HCT116 (cell line): ENCODE results near the gene ORC3. TPM values are rescaled to one million over a fixed set of nuclear protein-coding genes. Genes with fewer than 3 reads are reported as not detected.

Source experiments
- ATAC-seq: fragments of 200-7000 bp; cut with Tn5 transposase; 2 replicates; pipeline ENCODE4 v1.9.1; 2020; ENCODE audit warnings: mild to moderate bottlenecking, moderate library complexity
- Bru-seq: library from RNA; stranded (reverse); fragments of 400-500 nt; gene quantifications from one replicate; lab custom pipeline; 2021; lab: Mats Ljungman, UMichigan
- BruChase-seq, 2 experiments: library from RNA; stranded (reverse); fragments of 400-500 nt; gene quantifications; one replicate each; lab custom pipeline; 2021; lab: Mats Ljungman, UMichigan
- BruUV-seq: library from RNA; stranded (reverse); fragments of 400-500 nt; replicated peaks from 2 replicates; lab custom pipeline; 2021; lab: Mats Ljungman, UMichigan
- CTCF ChIA-PET: fragments of 300-600 bp; sonication (Branson Sonifier 250); formaldehyde crosslinking; loops from one replicate; lab custom pipeline; 2021; ENCODE audit warnings: antibody characterized with exemption; lab: Charles Lee
- POLR2A ChIA-PET: fragments of 300-600, 350-600 bp; sonication (Branson Sonifier 250); formaldehyde crosslinking; loops from one replicate; lab custom pipeline; 2021; ENCODE audit warnings: antibody characterized with exemption; lab: Charles Lee
- RAD21 ChIA-PET, 2 experiments: fragments of 300-600 bp; sonication (Branson Sonifier 250); formaldehyde crosslinking; loops; one replicate each; lab custom pipeline; 2023; ENCODE audit warnings: low total read pairs in 2 of 2; ENCODE audit not compliant: uncharacterized antibody in 2 of 2, unreplicated experiment in 2 of 2, low non-redundant PET in 1 of 2; lab: Charles Lee
- DNase-seq: peaks from one replicate; pipeline ENCODE4 v3.0.0-alpha.2; 2010; ENCODE audit warnings: low read depth, low spot score
- H2AFZ ChIP-seq: fragments of 200-600 bp; shearing (Covaris generic), sonication (generic); 2 replicates; pipeline ENCODE4 v1.6.1; 2017; ENCODE audit warnings: low read depth, mixed run types, mixed read lengths, antibody characterized with exemption, low read length; ENCODE audit not compliant: poor library complexity, severe bottlenecking
- H3K27ac ChIP-seq: 2 replicates; pipeline ENCODE4 v1.5.1; 2012; ENCODE audit warnings: low read depth, low read length
- H3K27me3 ChIP-seq: fragments of 200-600 bp; sonication (generic); 2 replicates; pipeline ENCODE4 v1.6.1; 2016; ENCODE audit warnings: mixed run types, low read length, mixed read lengths; ENCODE audit not compliant: insufficient read depth
- H3K36me3 ChIP-seq, 2 experiments: fragments of 200-500 bp in 1 of 2; fragments of 200-600 bp in 1 of 2; sonication (Bioruptor generic) in 1 of 2; sonication (generic) in 1 of 2; 2 replicates each; pipeline versions ENCODE4 v1.5.1 to v1.6.1; 2014 to 2016; ENCODE audit warnings: low read length in 2 of 2, inconsistent platforms in 1 of 2, mixed read lengths in 1 of 2, mixed run types in 1 of 2; ENCODE audit not compliant: insufficient read depth in 2 of 2, control insufficient read depth in 1 of 2
- H3K4me1 ChIP-seq, 2 experiments: fragments of 200-600 bp in 1 of 2; sonication (generic) in 1 of 2; 2 replicates each; pipeline versions ENCODE4 v1.5.1 to v1.6.1; 2012 to 2017; ENCODE audit warnings: low read length in 2 of 2, inconsistent platforms in 1 of 2, mild to moderate bottlenecking in 1 of 2, mixed read lengths in 1 of 2, mixed run types in 1 of 2, moderate library complexity in 1 of 2; ENCODE audit not compliant: insufficient read depth in 2 of 2, control insufficient read depth in 1 of 2
- H3K4me2 ChIP-seq: fragments of 200-600 bp; sonication (generic); 2 replicates; pipeline ENCODE4 v1.6.1; 2017; ENCODE audit warnings: mixed run types, low read length, mixed read lengths
- H3K4me3 ChIP-seq, 2 experiments: fragments of 200-600 bp in 1 of 2; sonication (generic) in 1 of 2; replicated peaks in 1 of 2; 2 replicates each; pipeline ENCODE4 v1.5.1; 2011 to 2016; ENCODE audit warnings: low read length in 2 of 2, control low read depth in 1 of 2, low read depth in 1 of 2, mild to moderate bottlenecking in 1 of 2, mixed read lengths in 1 of 2, mixed run types in 1 of 2
- H3K79me2 ChIP-seq: fragments of 200-600 bp; sonication (generic); 2 replicates; pipeline ENCODE4 v1.6.1; 2017; ENCODE audit warnings: mild to moderate bottlenecking, mixed run types, low read length, moderate library complexity, mixed read lengths; ENCODE audit not compliant: insufficient read depth
- H3K9ac ChIP-seq: fragments of 200-600 bp; sonication (generic); 2 replicates; pipeline ENCODE4 v1.6.1; 2016; ENCODE audit warnings: low read length, mixed read lengths
- H3K9me2 ChIP-seq: fragments of 200-600 bp; sonication (generic), shearing (Covaris generic); 2 replicates; pipeline ENCODE4 v1.6.1; 2017; ENCODE audit warnings: mixed run types, mild to moderate bottlenecking, moderate library complexity; ENCODE audit not compliant: insufficient read depth
- H3K9me3 ChIP-seq, 2 experiments: fragments of 200-500 bp in 1 of 2; fragments of 200-600 bp in 1 of 2; sonication (Bioruptor generic) in 1 of 2; sonication (generic) in 1 of 2; 2 replicates each; pipeline ENCODE4 v1.6.1; 2014 to 2017; ENCODE audit warnings: low read length in 2 of 2, mixed read lengths in 2 of 2, inconsistent platforms in 1 of 2, low read depth in 1 of 2, mild to moderate bottlenecking in 1 of 2, mixed run types in 1 of 2, moderate library complexity in 1 of 2; ENCODE audit not compliant: control insufficient read depth in 1 of 2, insufficient read depth in 1 of 2
- H4K20me1 ChIP-seq: fragments of 200-600 bp; sonication (generic), shearing (Covaris generic); 2 replicates; pipeline ENCODE4 v1.6.1; 2017; ENCODE audit warnings: mixed run types, mild to moderate bottlenecking, moderate library complexity; ENCODE audit not compliant: insufficient read depth
- CBX3 ChIP-seq: IDR thresholded peaks from 2 replicates; pipeline ENCODE4 v1.6.1; 2012; ENCODE audit warnings: low read depth
- EGR1 ChIP-seq: IDR thresholded peaks from 2 replicates; pipeline ENCODE4 v1.6.1; 2012; ENCODE audit warnings: low read depth
- ELF1 ChIP-seq: IDR thresholded peaks from 2 replicates; pipeline ENCODE4 v1.6.1; 2012; ENCODE audit warnings: low read depth, borderline replicate concordance
- EZH2phosphoT487 ChIP-seq: fragments of 200-600 bp; IDR thresholded peaks from 2 replicates; pipeline ENCODE4 v1.6.1; 2018; ENCODE audit warnings: antibody characterized with exemption, borderline replicate concordance
- MAX ChIP-seq: IDR thresholded peaks from 2 replicates; pipeline ENCODE4 v1.6.1; 2012
- POLR2A ChIP-seq: IDR thresholded peaks from 2 replicates; pipeline ENCODE4 v1.7.0; 2011; ENCODE audit warnings: borderline replicate concordance; ENCODE audit not compliant: insufficient read depth, insufficient read length; ENCODE audit errors: extremely low read depth
- POLR2AphosphoS5 ChIP-seq: IDR thresholded peaks from 2 replicates; pipeline ENCODE4 v1.6.1; 2011; ENCODE audit warnings: mild to moderate bottlenecking, low read depth, low read length, moderate library complexity
- RAD21 ChIP-seq: IDR thresholded peaks from 2 replicates; pipeline ENCODE4 v1.6.1; 2012; ENCODE audit warnings: low read depth, mild to moderate bottlenecking
- REST ChIP-seq: IDR thresholded peaks from 2 replicates; pipeline ENCODE4 v1.6.1; 2012; ENCODE audit warnings: low read depth
- SIN3A ChIP-seq: IDR thresholded peaks from 2 replicates; pipeline ENCODE4 v1.6.1; 2012; ENCODE audit warnings: low read depth
- SP1 ChIP-seq: IDR thresholded peaks from 2 replicates; pipeline ENCODE4 v1.6.1; 2012; ENCODE audit warnings: low read depth
- SRF ChIP-seq: IDR thresholded peaks from 2 replicates; pipeline ENCODE4 v1.6.1; 2012; ENCODE audit warnings: low read depth
- TCF7L2 ChIP-seq: IDR thresholded peaks from 2 replicates; pipeline ENCODE4 v1.7.0; 2011; ENCODE audit warnings: borderline replicate concordance, inconsistent platforms; ENCODE audit not compliant: insufficient read depth, insufficient read length; ENCODE audit errors: extremely low read depth
- YY1 ChIP-seq: IDR thresholded peaks from 2 replicates; pipeline ENCODE4 v1.6.1; 2011; ENCODE audit warnings: low read length, low read depth, moderate library complexity, mild to moderate bottlenecking; ENCODE audit not compliant: insufficient replicate concordance; ENCODE audit errors: extremely low read depth
- ZBTB33 ChIP-seq: IDR thresholded peaks from 2 replicates; pipeline ENCODE4 v1.6.1; 2011; ENCODE audit warnings: mild to moderate bottlenecking, low read length, moderate library complexity; ENCODE audit not compliant: insufficient replicate concordance; ENCODE audit errors: extremely low read depth
- ZFX ChIP-seq: fragments of 450-650 bp; IDR thresholded peaks from 2 replicates; pipeline ENCODE4 v1.6.1; 2017
- intact Hi-C: fragments of 100-400 bp; cut with micrococcal nuclease; formaldehyde crosslinking; loops from 2 replicates; pipeline ENCODE4 v1.10.0; 2022
- long read RNA-seq: library from polyadenylated mRNA; unstranded; transcript quantifications from one replicate; pipeline ENCODE4 v2.0.0, GENCODE V29; 2021; ENCODE audit not compliant: unreplicated experiment
- polyA plus RNA-seq: library from polyadenylated mRNA; unstranded; fragments of >200 nt; gene quantifications from 2 replicates; pipeline ENCODE4 v1.2.1, GENCODE V29; 2012; ENCODE audit warnings: missing spikeins
- total RNA-seq: library from RNA; stranded (reverse); gene quantifications from one replicate; pipeline ENCODE4 v1.2.1, GENCODE V29; 2021; ENCODE audit not compliant: unreplicated experiment

Gene ORC3
- total RNA-seq (34.2 TPM), Bru-seq, nascent RNA (percentile 70 among the genes with signal in this experiment), BruChase-seq, experiment 1, labeled RNA remaining after a 6-hour chase (percentile 65 among the genes with signal in this experiment), BruChase-seq, experiment 2, labeled RNA remaining after a 2-hour chase (percentile 63 among the genes with signal in this experiment)
- polyA plus RNA-seq: 11.0 and 17.4 TPM in 2 replicates
- long read RNA-seq, transcript ORC3-202 (20 exons, 2,512 nt): major isoform, 33 of 80 reads
- long read RNA-seq, transcript ORC3-201 (20 exons, 2,501 nt): minor isoform, 14 of 80 reads
- long read RNA-seq, partial matches to known transcripts: 10 of 80 reads
- long read RNA-seq, other reads (novel, unspliced or antisense): 22 of 80 reads

- H3K9me2 ChIP-seq: no peaks in the 10 kb centered on the region
- POLR2A ChIA-PET: interaction anchor here (1.2 kb wide), 1 partner anchor 10 kb away, joined by 3 read pairs; no protein-coding TSS in a partner anchor
- no TSS peak for BruUV-seq
- intact Hi-C loops: no loop called here
- no peaks in the 10 kb centered on the region for H3K9me3 ChIP-seq
- peak within 1 kb of the TSS; percentile 85 to 88 for H3K4me3 ChIP-seq
- H3K79me2 ChIP-seq: peaks cover 97% of the 10 kb centered on the region
- H2AFZ ChIP-seq: no peak within 1 kb of the TSS
- peaks cover 0 to 16% of the 10 kb centered on the region in 2 experiments; a peak in 3 of 4 replicates for H3K4me1 ChIP-seq
- RAD21 ChIA-PET: no interaction called here
- no peaks in the 10 kb centered on the region for H3K27me3 ChIP-seq
- H3K4me2 ChIP-seq: peak within 1 kb of the TSS; percentile 79
- H3K36me3 ChIP-seq: peaks cover 3% of the 10 kb centered on the region in 2 experiments; a peak in 2 of 4 replicates
- ATAC-seq (peak; percentile 99), DNase-seq (peak; percentile 82)
- H3K9ac ChIP-seq: peak within 1 kb of the TSS; percentile 90
- CTCF ChIA-PET: no interaction called here
- H3K27ac ChIP-seq: peak within 1 kb of the TSS; percentile 48
- no peaks in the 10 kb centered on the region for H4K20me1 ChIP-seq
- TF ChIP-seq EZH2phosphoT487 (no peak), EGR1 (no peak), ZBTB33 (peak; percentile 29), TCF7L2 (peak; percentile 15), SP1 (peak; percentile 93), ZFX (peak; percentile 15; the same call in 1 of the 2 replicates), MAX (peak; percentile 86), POLR2A (peak; percentile 70), POLR2AphosphoS5 (peak; percentile 96), YY1 (peak; percentile 85), SIN3A (peak; percentile 97), ELF1 (peak; percentile 88), REST (no peak), CBX3 (peak; percentile 52), RAD21 (no peak; the same call in 1 of the 2 replicates), SRF (peak; percentile 78; the same call in 1 of the 2 replicates)
- TF ChIP-seq, all 23 proteins: peak for 12
Measured at GRCh38 chr6:87589693-87590416, at the start of gene ORC3, which contains the start of gene RARS2. TSS of gene ORC3 (plus strand) at chr6:87590135. CDS start at chr6:87590169, 34 bp downstream. TSS of gene RARS2 (minus strand) at chr6:87589987. CDS start at chr6:87589957, 30 bp downstream.
